ENCODE measurements around the gene CHD9NB. TPM values are rescaled to one million over a fixed set of nuclear protein-coding genes. Genes with fewer than 3 reads are reported as not detected.
"Not testable (repeated sequence)": the region's sequence is repeated elsewhere in the genome, so short reads cannot be mapped to it uniquely, and the experiment has no call there.

The CHD9NB gene
- total RNA-seq, 2 donors from 2014 or later = 4.3 to 26.7 TPM

- peak; percentile 99 to 100 (median 99) for TF ChIP-seq CTCF (IDR thresholded peaks at IDR 0.05)
- peak; percentile 36 for TF ChIP-seq POLR2A (IDR thresholded peaks at IDR 0.05)
- TF ChIP-seq POLR2AphosphoS5 (IDR thresholded peaks at IDR 0.05) = peak; percentile 77
- Histone ChIP-seq H3K27ac (peak within 1 kb of the TSS; percentile 87), H3K36me3 (no peaks in the 10 kb centered on the region), H3K27me3 (replicated peaks; ENCODE audit: insufficient read depth) (no peaks in the 10 kb centered on the region), H3K4me1 (replicated peaks) (no peaks in the 10 kb centered on the region), H3K9me3 (no peaks in the 10 kb centered on the region), H3K4me3 (peak within 1 kb of the TSS; percentile 51 to 64)
- peak; percentile 79 for DNase-seq (ENCODE audit: low spot score)
- intact Hi-C loops (cut with DNase I) = loop anchor here (1.0 to 10.0 kb wide), 5 partner anchors 37 to 230 kb away; no protein-coding TSS in a partner anchor
- under 1% methylated on average over 61 of the region's 62 CpGs for WGBS
Observed at GRCh38 chr16:53054670-53055485, 2.2 kb upstream of the CHD9NB start, which contains the start of gene CHD9. Gene CHD9, plus strand, starts transcription at chr16:53054991. Its CDS starts 101,099 bp downstream, at chr16:53156090.

DNA sequence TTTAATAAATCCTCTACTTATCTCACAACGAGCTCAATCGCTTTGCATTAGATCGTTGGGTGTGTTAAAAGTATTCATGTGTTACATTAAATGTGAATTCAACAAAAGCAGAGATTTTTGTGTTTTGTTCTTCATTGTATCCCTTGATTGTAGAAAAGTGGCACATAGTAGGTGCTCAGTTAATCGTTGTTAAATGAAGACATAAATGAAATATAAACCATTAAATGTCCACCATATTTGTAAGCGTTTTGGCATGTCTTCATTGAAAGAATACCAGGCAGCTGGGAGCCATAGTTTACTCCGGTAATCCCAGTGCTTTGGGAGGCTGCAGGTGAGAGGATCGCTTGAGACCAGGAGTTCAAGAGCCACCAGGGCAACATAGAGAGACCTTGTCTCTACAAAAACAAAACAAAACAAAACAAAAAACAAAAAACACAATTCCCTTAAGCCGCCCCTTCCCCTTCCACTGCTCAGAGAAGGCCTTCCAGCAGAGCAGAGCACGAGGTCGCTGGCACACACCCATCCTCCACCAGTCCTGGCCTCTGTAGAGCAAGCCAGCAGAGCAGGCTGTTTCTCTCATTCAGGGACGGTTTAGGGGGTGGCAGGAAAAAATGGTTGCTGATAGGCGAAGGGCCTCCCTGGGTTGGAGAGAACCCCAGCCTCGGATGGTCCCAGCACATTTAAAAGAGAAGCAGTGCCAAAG is 1.4 kb upstream of the CHD9NB start:
- TF ChIP-seq CTCF (IDR thresholded peaks at IDR 0.05) = no peak
- no peak for TF ChIP-seq POLR2AphosphoS5 (IDR thresholded peaks at IDR 0.05)
- TF ChIP-seq POLR2A (IDR thresholded peaks at IDR 0.05) = no peak
- intact Hi-C loops (cut with DNase I) = loop anchor here (2.0 to 10.0 kb wide), 2 partner anchors 155 to 231 kb away; no protein-coding TSS in a partner anchor
- WGBS = 51% methylated on average over 13 of the region's 13 CpGs
- H3K4me3 ChIP-seq = peak overlapping the region; percentile 51 to 64
- DNase-seq (ENCODE audit: low spot score) = peak; percentile 46
- no peaks in the 10 kb centered on the region for H3K4me1 ChIP-seq (replicated peaks)
- H3K27ac ChIP-seq = peak overlapping the region; percentile 87
- H3K27me3 ChIP-seq (replicated peaks; ENCODE audit: insufficient read depth) = no peaks in the 10 kb centered on the region
- no peaks in the 10 kb centered on the region for H3K36me3 ChIP-seq
- H3K9me3 ChIP-seq = no peaks in the 10 kb centered on the region

GRCh38 chr16:53051255-53051654 is 1.4 kb downstream of the CHD9NB start:
- 100% methylated on average over 4 of the region's 4 CpGs for WGBS
- H3K4me3 ChIP-seq; H3K27ac ChIP-seq; DNase-seq (ENCODE audit: low spot score); H3K4me1 ChIP-seq (replicated peaks); H3K27me3 ChIP-seq (replicated peaks; ENCODE audit: insufficient read depth); H3K9me3 ChIP-seq; H3K36me3 ChIP-seq: not testable (repeated sequence)
- intact Hi-C loops (cut with DNase I) = loop anchor here (10.0 kb wide), 1 partner anchor 234 kb away; no protein-coding TSS in a partner anchor

DNA sequence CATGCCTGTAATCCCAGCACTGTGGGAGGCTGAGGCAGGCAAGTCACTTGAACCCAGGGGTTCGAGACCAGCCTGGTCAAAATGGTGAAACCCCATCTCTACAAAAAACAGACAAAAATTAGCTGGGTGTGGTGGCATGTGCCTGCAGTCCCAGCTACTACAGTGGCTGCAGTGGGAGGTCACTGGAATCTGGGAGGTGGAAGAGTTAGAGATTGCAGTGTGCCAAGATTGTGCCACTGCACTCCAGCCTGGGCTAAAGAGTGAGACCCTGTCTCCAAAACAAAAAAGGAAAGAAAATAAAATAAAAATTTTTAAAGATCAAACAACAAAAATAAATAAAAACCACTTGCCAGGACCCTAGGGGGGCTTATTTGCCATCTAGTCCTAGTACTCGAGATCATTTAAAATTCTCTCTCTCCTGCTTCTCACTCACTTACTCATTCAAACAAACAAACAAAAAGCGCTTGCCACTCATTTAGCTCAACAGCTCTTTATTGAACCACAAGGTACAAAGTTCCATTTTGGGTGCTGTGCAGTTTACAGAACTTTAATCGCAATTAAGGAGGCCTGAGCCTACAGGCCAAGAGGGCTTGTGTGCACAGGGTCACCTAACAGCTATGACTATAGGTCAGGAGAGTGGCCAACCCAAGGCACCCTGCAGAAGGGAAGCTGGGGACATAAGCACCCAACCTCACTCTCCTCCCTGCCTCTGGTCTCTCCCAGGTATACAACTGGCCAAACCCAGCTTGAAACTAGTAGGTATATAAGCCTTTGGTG is 4.4 kb downstream of the CHD9NB start:
- Histone ChIP-seq H3K4me3 (no peak overlapping the region), H3K4me1 (replicated peaks) (peaks cover 10% of the 10 kb centered on the region), H3K9me3 (no peaks in the 10 kb centered on the region), H3K27ac (no peak overlapping the region), H3K36me3 (no peaks in the 10 kb centered on the region), H3K27me3 (replicated peaks; ENCODE audit: insufficient read depth) (no peaks in the 10 kb centered on the region)
- 86% methylated on average over 4 of the region's 4 CpGs for WGBS
- intact Hi-C loops (cut with DNase I) = no loop called here
- TF ChIP-seq CTCF (IDR thresholded peaks at IDR 0.05) (no peak), POLR2A (IDR thresholded peaks at IDR 0.05) (no peak), POLR2AphosphoS5 (IDR thresholded peaks at IDR 0.05) (no peak)
- DNase-seq (ENCODE audit: low spot score) = no peak

DNA sequence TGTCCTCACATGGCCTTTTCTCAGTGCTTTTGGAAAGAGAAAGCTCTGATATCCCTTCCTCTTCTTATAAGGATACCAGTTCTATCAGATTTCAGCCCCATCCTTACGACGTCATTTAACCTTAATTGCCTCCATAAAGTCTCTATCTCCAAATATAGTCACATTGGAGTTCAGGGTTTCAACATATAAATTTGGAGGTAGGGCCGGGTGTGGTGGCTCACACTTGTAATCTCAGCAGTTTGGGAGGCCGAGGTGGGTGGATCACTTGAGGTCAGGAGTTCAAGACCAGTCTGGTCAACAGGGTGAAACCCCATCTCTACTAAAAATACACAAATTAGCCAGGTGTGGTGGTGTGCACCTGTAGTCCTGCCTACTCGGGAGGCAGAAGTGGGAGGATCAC is 5.2 kb downstream of the CHD9NB start:
- H3K4me3 ChIP-seq; DNase-seq (ENCODE audit: low spot score); H3K9me3 ChIP-seq; H3K36me3 ChIP-seq; H3K27me3 ChIP-seq (replicated peaks; ENCODE audit: insufficient read depth); intact Hi-C loops (cut with DNase I): not testable (repeated sequence)
- H3K27ac ChIP-seq = peak overlapping the region in 1 of 2 donors; percentile 79
- H3K4me1 ChIP-seq (replicated peaks) = peaks cover 13% of the 10 kb centered on the region
- 82% methylated on average over 5 of the region's 5 CpGs for WGBS

Measured in prostate gland (tissue), 2 donors.